HepG2 (cell line): ENCODE data around the gene REPIN1. TPM values are rescaled to one million over a fixed set of nuclear protein-coding genes. Genes with fewer than 3 reads are reported as not detected.

Experiments
- FOXO1 ChIP-seq: sonication (generic); formaldehyde crosslinking; IDR thresholded peaks from 2 replicates; pipeline ENCODE4 v1.4.0; 2020; ENCODE audit warnings: missing genetic modification reagents
- MEIS2 ChIP-seq: sonication (generic); formaldehyde crosslinking; IDR thresholded peaks from 2 replicates; pipeline ENCODE4 v1.9.0; 2021; ENCODE audit warnings: mild to moderate bottlenecking, missing genetic modification reagents
- NR2F2 ChIP-seq: IDR thresholded peaks from 2 replicates; pipeline ENCODE4 v1.6.1; 2012; ENCODE audit warnings: low read depth, inconsistent platforms, borderline replicate concordance
- SALL2 ChIP-seq: sonication (generic); formaldehyde crosslinking; IDR thresholded peaks from 2 replicates; pipeline ENCODE4 v1.8.1; 2023; ENCODE audit warnings: mild to moderate bottlenecking, missing genetic modification reagents, inconsistent platforms
- ZNF318 ChIP-seq: sonication (generic); formaldehyde crosslinking; IDR thresholded peaks from 2 replicates; pipeline ENCODE4 v1.4.0; 2020; ENCODE audit warnings: mild to moderate bottlenecking, missing genetic modification reagents
- ZNF558 ChIP-seq: sonication (generic); formaldehyde crosslinking; IDR thresholded peaks from 2 replicates; pipeline ENCODE4 v1.9.0; 2022; ENCODE audit warnings: mild to moderate bottlenecking, missing genetic modification reagents, borderline replicate concordance
- ZNF572 ChIP-seq: sonication (generic); formaldehyde crosslinking; IDR thresholded peaks from 2 replicates; pipeline ENCODE4 v1.5.1; 2020; ENCODE audit warnings: mild to moderate bottlenecking, missing genetic modification reagents
- ZNF776 ChIP-seq: sonication (generic); formaldehyde crosslinking; IDR thresholded peaks from 2 replicates; pipeline ENCODE4 v1.4.0; 2020; ENCODE audit warnings: mild to moderate bottlenecking, missing genetic modification reagents
- polyA plus RNA-seq, 8 experiments: library from polyadenylated mRNA; depleted of rRNA in 3 of 8; stranded (reverse) in 7 of 8; unstranded in 1 of 8; fragments of >200 nt; fragmentation: Illumina TruSeq in 4 of 8; extraction: Trizol in 4 of 8; gene quantifications; 2 replicates each; pipeline versions ENCODE4 v1.2.1 to v1.2.3, GENCODE V29; 2011 to 2016; ENCODE audit warnings: low read depth in 4 of 8, missing spikeins in 1 of 8, mixed read lengths in 1 of 8; ENCODE audit not compliant: insufficient read depth in 1 of 8
- total RNA-seq, 5 experiments: library from RNA; depleted of rRNA; stranded (reverse); fragments of >200 nt; fragmentation: Illumina TruSeq; extraction: Trizol; gene quantifications; 2 replicates each; pipeline ENCODE4 v1.2.3, GENCODE V29; 2016; ENCODE audit warnings: low read depth in 1 of 5

REPIN1 gene
- total and polyA plus RNA-seq, 2 of the 13 experiments (the other 11 are each of a cell fraction or from before 2014, with no cell fraction given) = 69.9 to 108 TPM

DNA sequence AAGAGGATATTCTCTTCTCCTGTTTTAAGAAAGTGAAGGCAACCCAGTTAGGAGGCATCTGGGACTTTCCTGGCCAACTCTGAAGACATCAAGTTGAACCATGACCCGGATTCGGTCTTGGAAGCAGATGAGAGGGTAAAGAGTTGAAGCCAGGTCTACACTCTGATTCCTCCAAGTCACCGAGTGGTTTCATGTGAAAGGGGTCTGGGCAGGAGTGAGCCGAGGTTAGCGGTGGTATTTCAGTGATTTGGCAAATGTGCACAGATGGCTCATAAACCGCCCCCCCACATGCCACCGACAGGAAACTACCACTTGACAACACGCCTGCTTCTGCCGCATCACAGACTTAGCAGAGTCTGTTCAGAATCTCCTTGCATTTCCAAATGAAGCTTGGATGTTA lies 11.4 kb upstream of the REPIN1 start (continued):
- TF ChIP-seq ZNF558 = no peak
- TF ChIP-seq ZNF318 (CRISPR knock-in tag) = no peak
- TF ChIP-seq MEIS2 = no peak
- no peak for TF ChIP-seq ZNF776
- TF ChIP-seq FOXO1 = no peak
- TF ChIP-seq NR2F2 = no peak
- no peak for TF ChIP-seq ZNF572
- TF ChIP-seq SALL2 = no peak
